GM23338 (cell line): Measurements from ENCODE around the gene CAPN15. TPM values are rescaled to one million over a fixed set of nuclear protein-coding genes. Genes with fewer than 3 reads are reported as not detected.

Experiments used
- ATAC-seq: fragments of 200-7000 bp; cut with Tn5 transposase; 3 replicates; pipeline ENCODE4 v1.9.1; 2020
- DNase-seq: peaks from one replicate; pipeline ENCODE4 v3.0.0-alpha.2; 2015; ENCODE audit warnings: low spot score
- H2AFZ ChIP-seq: fragments of 200-600 bp; sonication (generic); 2 replicates; pipeline ENCODE4 v1.8.0; 2016; ENCODE audit warnings: antibody characterized with exemption, mild to moderate bottlenecking, moderate library complexity
- H3F3A ChIP-seq: fragments of 200-600 bp; sonication (generic); replicated peaks from 2 replicates; pipeline ENCODE4 v1.8.0; 2017; ENCODE audit warnings: antibody characterized with exemption, mixed run types, low read depth
- H3K27ac ChIP-seq: fragments of 200-600 bp; sonication (generic); 2 replicates; pipeline ENCODE4 v1.6.1; 2016; ENCODE audit warnings: low read depth
- H3K27me3 ChIP-seq: fragments of 200-600 bp; sonication (generic); 2 replicates; pipeline ENCODE4 v1.8.0; 2016; ENCODE audit warnings: mild to moderate bottlenecking, mixed run types, moderate library complexity; ENCODE audit not compliant: insufficient read depth
- H3K36me3 ChIP-seq: fragments of 200-600 bp; sonication (generic); 2 replicates; pipeline ENCODE4 v1.8.0; 2016; ENCODE audit warnings: mild to moderate bottlenecking; ENCODE audit not compliant: insufficient read depth
- H3K4me1 ChIP-seq: fragments of 200-600 bp; sonication (generic); 2 replicates; pipeline ENCODE4 v1.8.0; 2016; ENCODE audit warnings: mild to moderate bottlenecking, moderate library complexity; ENCODE audit not compliant: insufficient read depth
- H3K4me2 ChIP-seq: fragments of 200-600 bp; sonication (generic); 2 replicates; pipeline ENCODE4 v1.7.1; 2017; ENCODE audit warnings: mixed run types
- H3K4me3 ChIP-seq: fragments of 200-600 bp; sonication (generic); 2 replicates; pipeline ENCODE4 v1.6.1; 2016; ENCODE audit warnings: mixed run types
- H3K79me2 ChIP-seq: fragments of 200-600 bp; sonication (generic); replicated peaks from 2 replicates; pipeline ENCODE4 v1.8.0; 2017; ENCODE audit warnings: mild to moderate bottlenecking; ENCODE audit not compliant: insufficient read depth
- H3K9me2 ChIP-seq: fragments of 200-600 bp; sonication (generic); 2 replicates; pipeline ENCODE4 v1.8.0; 2017; ENCODE audit not compliant: insufficient read depth
- H4K20me1 ChIP-seq: fragments of 200-600 bp; sonication (generic); replicated peaks from 2 replicates; pipeline ENCODE4 v1.8.0; 2017; ENCODE audit warnings: mild to moderate bottlenecking; ENCODE audit not compliant: insufficient read depth
- H3K27ac Mint-ChIP-seq: 2 replicates; pipeline ENCODE4 v1.8.0; 2020; ENCODE audit warnings: inconsistent platforms, mild to moderate bottlenecking, moderate library complexity, mixed read lengths
- H3K27me3 Mint-ChIP-seq: 3 replicates; pipeline ENCODE4 v1.8.0; 2022; ENCODE audit warnings: low read depth, mild to moderate bottlenecking, moderate library complexity, mixed read lengths, inconsistent platforms; ENCODE audit not compliant: insufficient read depth, poor library complexity
- H3K36me3 Mint-ChIP-seq: 3 replicates; pipeline ENCODE4 v1.8.0; 2021; ENCODE audit warnings: low read depth, mild to moderate bottlenecking, inconsistent platforms, moderate library complexity, mixed read lengths
- H3K4me1 Mint-ChIP-seq: 3 replicates; pipeline ENCODE4 v1.8.0; 2020; ENCODE audit warnings: mild to moderate bottlenecking, inconsistent platforms, mixed read lengths
- H3K4me3 Mint-ChIP-seq: 3 replicates; pipeline ENCODE4 v1.8.0; 2021; ENCODE audit warnings: moderate library complexity, mild to moderate bottlenecking, inconsistent platforms, mixed read lengths
- H3K9me3 Mint-ChIP-seq: 3 replicates; pipeline ENCODE4 v1.8.0; 2020; ENCODE audit warnings: moderate library complexity, mild to moderate bottlenecking, inconsistent platforms, mixed read lengths
- CREB1 ChIP-seq: fragments of 250-450 bp; sonication (Bioruptor Pico); IDR thresholded peaks from 2 replicates; pipeline ENCODE4 v1.5.0; 2020; ENCODE audit warnings: low read depth, mild to moderate bottlenecking, moderate library complexity
- CTCF ChIP-seq, 2 experiments: fragments of 200-600 bp in 1 of 2; sonication (generic) in 1 of 2; conservative IDR thresholded peaks; 2 replicates each; pipeline versions ENCODE4 v1.5.1 to v1.6.1; 2016 to 2017; ENCODE audit warnings: antibody characterized with exemption in 2 of 2, low read depth in 2 of 2, mild to moderate bottlenecking in 2 of 2, moderate library complexity in 1 of 2
- ETS1 ChIP-seq: IDR thresholded peaks from 2 replicates; pipeline ENCODE4 v1.6.1; 2016; ENCODE audit warnings: antibody characterized with exemption
- EZH2 ChIP-seq: fragments of 200-600 bp; sonication (generic); IDR thresholded peaks from one replicate; pipeline ENCODE4 v1.8.0; 2017; ENCODE audit warnings: antibody characterized with exemption, mild to moderate bottlenecking, low read depth; ENCODE audit not compliant: unreplicated experiment
- JUNB ChIP-seq: IDR thresholded peaks from one replicate; pipeline ENCODE4 v1.6.1; 2016; ENCODE audit warnings: antibody characterized with exemption; ENCODE audit not compliant: unreplicated experiment
- NANOG ChIP-seq: IDR thresholded peaks from 2 replicates; pipeline ENCODE4 v1.6.1; 2016; ENCODE audit warnings: antibody characterized with exemption, borderline replicate concordance
- POLR2AphosphoS5 ChIP-seq: IDR thresholded peaks from 2 replicates; pipeline ENCODE4 v1.6.1; 2016; ENCODE audit warnings: antibody characterized with exemption, low read depth
- STAT1 ChIP-seq: IDR thresholded peaks from one replicate; pipeline ENCODE4 v1.6.1; 2016; ENCODE audit warnings: antibody characterized with exemption; ENCODE audit not compliant: unreplicated experiment
- ZNF114 ChIP-seq: fragments of 250-450 bp; sonication (Bioruptor Pico); IDR thresholded peaks from 2 replicates; pipeline ENCODE4 v1.5.0; 2020; ENCODE audit warnings: mild to moderate bottlenecking, moderate library complexity
- ZNF331 ChIP-seq: fragments of 250-450 bp; sonication (Bioruptor Pico); IDR thresholded peaks from 2 replicates; pipeline ENCODE4 v1.5.0; 2020; ENCODE audit warnings: low read depth, mild to moderate bottlenecking, moderate library complexity
- ZNF462 ChIP-seq: fragments of 250-450 bp; sonication (Bioruptor Pico); IDR thresholded peaks from 2 replicates; pipeline ENCODE4 v1.5.0; 2020; ENCODE audit warnings: mild to moderate bottlenecking, moderate library complexity
- polyA plus RNA-seq: library from polyadenylated mRNA; unstranded; fragments of >200 nt; fragmentation: Nextera tagmentation; extraction: Ambion mirVana; gene quantifications from 2 replicates; pipeline ENCODE4 v1.2.1, GENCODE V29; 2016
- total RNA-seq: library from RNA; depleted of rRNA; stranded (reverse); fragments of >200 nt; shearing (Covaris generic); gene quantifications from 2 replicates; pipeline ENCODE4 v1.2.3, GENCODE V29; 2014

Gene CAPN15
- total and polyA plus RNA-seq, 2 experiments from 2014 or later: 27.3 to 164 TPM

GRCh38 chr16:539901-540530 lies 12.5 kb downstream of the CAPN15 start (continued):
- TF ChIP-seq ZNF462 (CRISPR knock-in tag) (no peak), CREB1 (no peak), ZNF114 (CRISPR knock-in tag) (no peak), POLR2AphosphoS5 (no peak), JUNB (no peak), CTCF (conservative IDR thresholded peaks at IDR 0.05; ENCODE audit: low read depth in 2 of 2) (no peak)

- H3K36me3 ChIP-seq: no peaks in the 10 kb centered on the region
- peaks cover 6% of the 10 kb centered on the region for H3K36me3 Mint-ChIP-seq
- TF ChIP-seq CTCF (conservative IDR thresholded peaks at IDR 0.05; ENCODE audit: low read depth in 2 of 2): no peak
- TF ChIP-seq CREB1: no peak
- TF ChIP-seq ZNF114 (CRISPR knock-in tag): no peak
- no peak for TF ChIP-seq NANOG
- no peak for TF ChIP-seq ZNF331
- TF ChIP-seq JUNB: no peak
- TF ChIP-seq STAT1: no peak
- no peak for TF ChIP-seq ETS1
- no peak for TF ChIP-seq EZH2
Measured at GRCh38 chr16:540645-541340, 13.3 kb downstream of the CAPN15 start.

More at GRCh38 chr16:540645-541340, 13.3 kb downstream of the CAPN15 start:
- no peak overlapping the region for H3K27ac Mint-ChIP-seq
- Histone ChIP-seq H2AFZ (no peak overlapping the region), H3F3A (no peaks in the 10 kb centered on the region), H3K4me2 (no peak overlapping the region), H3K27ac (no peak overlapping the region), H3K27me3 (no peaks in the 10 kb centered on the region), H3K4me1 (no peaks in the 10 kb centered on the region), H4K20me1 (peaks cover 8% of the 10 kb centered on the region; the same call in 1 of the 2 replicates), H3K9me2 (no peaks in the 10 kb centered on the region), H3K4me3 (no peak overlapping the region), H3K79me2 (peaks cover 39% of the 10 kb centered on the region)
- no peak for ATAC-seq
- H3K9me3 Mint-ChIP-seq: peaks cover 4% of the 10 kb centered on the region; the same call in 1 of the 3 replicates
- no peak overlapping the region for H3K4me3 Mint-ChIP-seq
- no peak for DNase-seq
- H3K27me3 Mint-ChIP-seq: peaks cover 2% of the 10 kb centered on the region
- H3K4me1 Mint-ChIP-seq: no peaks in the 10 kb centered on the region
